PFSK-1 (cell line): Measurements from ENCODE around the gene EPS15.

Experiments
- FOXP2 ChIP-seq: optimal IDR thresholded peaks from 2 replicates; pipeline ENCODE3; 2011; ENCODE audit warnings: borderline replicate concordance, control low read depth, inconsistent platforms; ENCODE audit not compliant: insufficient read depth; ENCODE audit errors: extremely low read length, extremely low read depth
- POLR2AphosphoS5 ChIP-seq: IDR thresholded peaks from 2 replicates; pipeline ENCODE4 v1.6.1; 2012; ENCODE audit warnings: low read depth, mild to moderate bottlenecking, control low read depth, low read length, moderate library complexity
- SIN3A ChIP-seq: IDR thresholded peaks from 2 replicates; pipeline ENCODE4 v1.6.1; 2012; ENCODE audit warnings: mild to moderate bottlenecking, low read length, moderate library complexity, borderline replicate concordance; ENCODE audit not compliant: insufficient read depth
- TAF1 ChIP-seq: IDR thresholded peaks from 2 replicates; pipeline ENCODE4 v1.6.1; 2012; ENCODE audit warnings: low read length, control low read depth, borderline replicate concordance; ENCODE audit not compliant: insufficient read depth
- TF ChIP-seq, protein P1 (sequence below), 2 experiments: IDR thresholded peaks; 2 replicates each; pipeline versions ENCODE4 v1.6.1 to v1.8.0; 2011 to 2012; ENCODE audit warnings: low read depth in 2 of 2, low read length in 2 of 2, control low read depth in 1 of 2, inconsistent platforms in 1 of 2, mild to moderate bottlenecking in 1 of 2, moderate library complexity in 1 of 2; ENCODE audit not compliant: insufficient read depth in 1 of 2

EPS15 gene

DNA sequence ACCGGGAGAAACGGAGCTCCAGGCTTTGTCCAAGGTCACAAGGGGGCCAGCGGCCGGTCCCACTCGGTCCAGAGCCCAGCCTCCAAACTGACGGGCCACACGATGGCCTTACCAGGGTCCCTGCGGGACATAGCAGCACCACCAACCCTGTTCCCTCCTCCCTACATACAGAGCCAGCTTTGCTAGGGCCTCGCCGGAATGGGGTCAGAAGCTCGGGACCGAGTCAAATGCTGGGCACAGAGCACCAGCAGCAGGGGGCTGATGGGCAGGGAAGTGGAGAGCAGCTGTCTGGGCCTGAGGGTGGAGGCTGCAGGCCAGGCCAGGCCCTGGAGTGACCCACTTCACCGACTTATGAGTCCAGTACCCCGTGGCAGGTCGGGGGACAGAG lies 173.8 kb downstream of the EPS15 start:
- no peak for TF ChIP-seq SIN3A
- TF ChIP-seq, protein P1, sequence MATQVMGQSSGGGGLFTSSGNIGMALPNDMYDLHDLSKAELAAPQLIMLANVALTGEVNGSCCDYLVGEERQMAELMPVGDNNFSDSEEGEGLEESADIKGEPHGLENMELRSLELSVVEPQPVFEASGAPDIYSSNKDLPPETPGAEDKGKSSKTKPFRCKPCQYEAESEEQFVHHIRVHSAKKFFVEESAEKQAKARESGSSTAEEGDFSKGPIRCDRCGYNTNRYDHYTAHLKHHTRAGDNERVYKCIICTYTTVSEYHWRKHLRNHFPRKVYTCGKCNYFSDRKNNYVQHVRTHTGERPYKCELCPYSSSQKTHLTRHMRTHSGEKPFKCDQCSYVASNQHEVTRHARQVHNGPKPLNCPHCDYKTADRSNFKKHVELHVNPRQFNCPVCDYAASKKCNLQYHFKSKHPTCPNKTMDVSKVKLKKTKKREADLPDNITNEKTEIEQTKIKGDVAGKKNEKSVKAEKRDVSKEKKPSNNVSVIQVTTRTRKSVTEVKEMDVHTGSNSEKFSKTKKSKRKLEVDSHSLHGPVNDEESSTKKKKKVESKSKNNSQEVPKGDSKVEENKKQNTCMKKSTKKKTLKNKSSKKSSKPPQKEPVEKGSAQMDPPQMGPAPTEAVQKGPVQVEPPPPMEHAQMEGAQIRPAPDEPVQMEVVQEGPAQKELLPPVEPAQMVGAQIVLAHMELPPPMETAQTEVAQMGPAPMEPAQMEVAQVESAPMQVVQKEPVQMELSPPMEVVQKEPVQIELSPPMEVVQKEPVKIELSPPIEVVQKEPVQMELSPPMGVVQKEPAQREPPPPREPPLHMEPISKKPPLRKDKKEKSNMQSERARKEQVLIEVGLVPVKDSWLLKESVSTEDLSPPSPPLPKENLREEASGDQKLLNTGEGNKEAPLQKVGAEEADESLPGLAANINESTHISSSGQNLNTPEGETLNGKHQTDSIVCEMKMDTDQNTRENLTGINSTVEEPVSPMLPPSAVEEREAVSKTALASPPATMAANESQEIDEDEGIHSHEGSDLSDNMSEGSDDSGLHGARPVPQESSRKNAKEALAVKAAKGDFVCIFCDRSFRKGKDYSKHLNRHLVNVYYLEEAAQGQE (IDR thresholded peaks at IDR 0.05; ENCODE audit: insufficient read depth in 1 of 2, low read depth in 2 of 2, low read length in 2 of 2) = no peak
- no peak for TF ChIP-seq POLR2AphosphoS5
- TF ChIP-seq FOXP2 = no peak
- TF ChIP-seq TAF1 = no peak

DNA sequence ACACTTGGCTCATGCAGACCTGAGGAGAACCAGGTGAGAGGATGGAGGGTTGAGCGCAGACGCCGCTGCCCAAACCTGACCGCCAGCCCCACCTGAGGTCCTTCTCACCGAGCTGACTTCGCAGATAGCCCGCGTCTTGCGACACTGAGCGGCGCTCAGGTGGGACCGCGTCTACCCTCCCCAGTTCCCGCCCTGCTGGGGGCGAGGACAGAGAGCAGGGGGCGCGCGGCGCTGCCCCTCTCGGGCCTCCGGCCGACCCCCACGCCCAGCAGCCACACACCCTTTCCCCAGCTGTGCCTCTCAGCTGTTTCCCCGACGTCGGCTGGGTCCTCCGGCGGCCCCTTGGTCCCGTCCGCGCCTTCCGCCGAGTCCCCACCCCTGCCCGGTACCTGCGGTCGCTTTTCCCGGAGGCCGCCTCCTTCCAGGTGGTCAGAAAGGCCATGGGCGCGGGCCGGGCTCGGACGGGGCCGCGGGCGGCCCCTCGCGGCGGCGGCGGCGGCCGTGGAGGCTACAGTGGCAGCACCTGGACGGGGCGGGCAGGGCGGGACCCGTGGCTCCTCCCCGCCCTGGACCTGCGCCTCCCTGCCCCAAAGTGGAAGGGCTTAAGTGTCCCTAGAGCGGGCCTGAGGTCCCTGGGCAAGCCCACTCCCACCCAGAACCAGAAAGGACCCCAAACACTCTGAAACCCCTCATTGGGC lies 174.3 kb downstream of the EPS15 start:
- TF ChIP-seq POLR2AphosphoS5 (no peak), FOXP2 (no peak), TAF1 (no peak), SIN3A (no peak)
- TF ChIP-seq, protein P1 (IDR thresholded peaks at IDR 0.05; ENCODE audit: insufficient read depth in 1 of 2, low read depth in 2 of 2, low read length in 2 of 2) = no peak

DNA sequence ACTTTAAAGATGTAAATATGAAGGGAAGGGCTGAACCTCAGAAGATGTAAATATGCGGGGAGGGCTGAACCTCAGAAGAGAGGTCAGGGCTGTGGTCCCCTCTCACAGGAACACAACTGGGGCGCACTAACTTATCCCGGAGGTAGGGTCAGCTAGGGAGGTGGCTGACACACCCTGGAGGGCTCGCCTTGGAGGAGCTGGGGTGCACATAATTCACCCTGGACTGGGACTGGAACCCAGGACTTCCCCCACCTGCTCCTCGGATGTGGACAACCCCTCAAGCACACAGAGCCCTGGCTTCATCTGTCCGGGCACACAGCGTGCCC lies 174.8 kb downstream of the EPS15 start:
- TF ChIP-seq, protein P1 (IDR thresholded peaks at IDR 0.05; ENCODE audit: insufficient read depth in 1 of 2, low read depth in 2 of 2, low read length in 2 of 2) = no peak
- TF ChIP-seq POLR2AphosphoS5 (no peak), FOXP2 (no peak), SIN3A (no peak), TAF1 (no peak)

DNA sequence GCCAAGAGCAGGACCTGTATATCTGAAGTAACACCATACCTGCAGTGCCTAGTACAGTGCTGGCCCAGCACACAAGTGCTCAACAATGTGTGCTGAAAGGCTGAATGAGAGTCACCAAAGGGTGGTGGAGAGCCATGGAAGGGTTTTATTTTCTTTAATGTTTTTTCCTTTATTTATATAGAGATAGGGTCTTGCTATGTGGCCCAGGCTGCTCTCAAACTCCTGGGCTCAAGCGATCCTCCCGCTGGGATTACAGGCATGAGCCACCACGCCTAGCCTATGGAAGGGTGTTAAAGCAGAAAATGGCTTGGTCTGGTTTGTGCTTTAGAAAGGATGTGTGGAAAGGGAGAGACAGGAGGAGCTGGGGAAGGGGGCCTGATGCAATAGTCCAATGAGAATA lies 175.4 kb downstream of the EPS15 start:
- TF ChIP-seq FOXP2 (no peak), SIN3A (no peak), TAF1 (no peak), POLR2AphosphoS5 (no peak)
- TF ChIP-seq, protein P1 (IDR thresholded peaks at IDR 0.05; ENCODE audit: insufficient read depth in 1 of 2, low read depth in 2 of 2, low read length in 2 of 2) = no peak
